SJSA1 (cell line): Measurements from ENCODE around the gene TCTN1. TPM values are rescaled to one million over a fixed set of nuclear protein-coding genes. Genes with fewer than 3 reads are reported as not detected.

Experiments used
- DNase-seq, 2 experiments: peaks; one replicate each; pipeline ENCODE4 v3.0.0-alpha.2; 2015 to 2020; ENCODE audit warnings: low spot score in 2 of 2, low read depth in 1 of 2
- H3K27ac ChIP-seq: fragments of 250-450 bp; sonication (Bioruptor Pico); 2 replicates; pipeline ENCODE4 v1.5.1; 2020; ENCODE audit warnings: mild to moderate bottlenecking, moderate library complexity
- H3K27me3 ChIP-seq: fragments of 250-450 bp; sonication (Bioruptor Pico); replicated peaks from 2 replicates; pipeline ENCODE4 v1.5.1; 2020; ENCODE audit warnings: mild to moderate bottlenecking, moderate library complexity
- H3K36me3 ChIP-seq: fragments of 250-450 bp; sonication (Bioruptor Pico); 2 replicates; pipeline ENCODE4 v1.5.1; 2020; ENCODE audit warnings: mild to moderate bottlenecking
- H3K4me1 ChIP-seq: fragments of 250-450 bp; sonication (Bioruptor Pico); replicated peaks from 2 replicates; pipeline ENCODE4 v1.6.1; 2021; ENCODE audit warnings: mild to moderate bottlenecking
- H3K4me3 ChIP-seq: fragments of 250-450 bp; sonication (Bioruptor Pico); 2 replicates; pipeline ENCODE4 v1.5.1; 2020; ENCODE audit warnings: mild to moderate bottlenecking
- H3K9me3 ChIP-seq: fragments of 250-450 bp; sonication (Bioruptor Pico); replicated peaks from 2 replicates; pipeline ENCODE4 v1.5.1; 2020; ENCODE audit warnings: mild to moderate bottlenecking
- total RNA-seq: library from RNA; depleted of rRNA; stranded (reverse); fragments of >200 nt; shearing (Covaris generic); gene quantifications from 2 replicates; pipeline ENCODE4 v1.2.3, GENCODE V29; 2014

TCTN1 gene
- total RNA-seq, 1 experiment from 2014 or later: 23.3 TPM

DNA sequence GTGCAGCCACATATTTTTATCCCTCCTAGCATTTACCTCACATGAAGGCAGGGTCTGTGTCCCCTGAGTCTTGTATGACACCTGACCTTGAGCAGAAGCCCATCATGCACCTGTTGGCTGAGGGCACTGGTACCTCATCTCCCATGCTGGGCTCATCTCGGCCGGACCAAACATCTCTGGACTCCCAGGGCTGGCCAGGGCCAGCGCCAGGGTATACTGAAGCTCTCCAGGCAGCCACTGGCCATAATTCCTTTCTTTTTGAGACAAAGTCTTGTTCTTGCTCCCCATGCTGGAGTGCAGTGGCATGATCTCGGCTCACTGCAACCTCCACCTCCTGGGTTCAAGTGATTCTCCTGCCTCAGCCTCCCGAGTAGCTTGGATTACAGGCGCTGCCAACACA lies 53.0 kb downstream of the TCTN1 start:
- Histone ChIP-seq H3K9me3 (no peaks in the 10 kb centered on the region), H3K4me3 (no peak overlapping the region), H3K36me3 (no peaks in the 10 kb centered on the region), H3K4me1 (no peaks in the 10 kb centered on the region), H3K27ac (no peak overlapping the region), H3K27me3 (peaks cover 3% of the 10 kb centered on the region; the same call in 1 of the 2 replicates)
- no peak for DNase-seq

- Histone ChIP-seq H3K36me3 (no peaks in the 10 kb centered on the region), H3K9me3 (no peaks in the 10 kb centered on the region), H3K4me1 (no peaks in the 10 kb centered on the region), H3K27me3 (peaks cover 3% of the 10 kb centered on the region; the same call in 1 of the 2 replicates), H3K27ac (no peak overlapping the region), H3K4me3 (no peak overlapping the region)
- DNase-seq: no peak
These were observed 53.7 kb downstream of the TCTN1 start for GRCh38 chr12:110667671-110668070.

DNA sequence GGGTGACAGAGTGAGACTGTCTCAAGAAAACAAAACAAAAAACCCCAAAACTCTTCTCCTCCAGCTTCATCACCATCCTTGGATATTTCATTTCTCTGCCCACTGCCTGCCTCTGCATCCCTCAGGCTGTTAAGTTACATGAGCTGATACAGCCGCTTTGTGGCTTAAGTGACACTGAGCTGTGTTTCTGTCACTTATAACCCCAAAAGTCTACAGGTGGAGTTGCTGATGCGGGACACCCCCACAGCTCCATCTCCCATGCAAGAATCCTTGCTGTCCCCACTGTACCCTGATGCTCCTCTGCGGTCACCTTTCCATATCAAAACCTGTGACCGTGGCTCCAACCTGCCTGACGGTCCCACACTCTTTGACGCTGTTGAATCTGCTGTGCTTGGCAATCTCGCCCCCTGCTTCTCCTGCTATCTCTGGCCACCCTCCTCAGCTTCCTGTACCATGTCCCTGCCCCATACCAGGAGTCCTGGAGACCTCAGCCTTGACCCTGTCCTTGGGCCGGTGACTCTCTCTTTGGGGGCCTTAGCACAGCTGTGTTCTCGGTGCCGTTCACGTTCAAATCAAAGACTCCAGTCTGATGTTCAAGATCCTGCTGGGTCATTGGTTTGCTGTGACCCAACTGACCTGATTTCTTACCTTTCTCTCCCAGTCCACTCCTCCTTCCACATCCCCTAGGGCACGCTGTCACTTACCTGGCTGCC lies 54.7 kb downstream of the TCTN1 start:
- Histone ChIP-seq H3K9me3 (no peaks in the 10 kb centered on the region), H3K27me3 (peaks cover 1% of the 10 kb centered on the region; the same call in 1 of the 2 replicates), H3K4me1 (no peaks in the 10 kb centered on the region), H3K27ac (no peak overlapping the region), H3K36me3 (no peaks in the 10 kb centered on the region), H3K4me3 (no peak overlapping the region)
- DNase-seq: no peak

DNA sequence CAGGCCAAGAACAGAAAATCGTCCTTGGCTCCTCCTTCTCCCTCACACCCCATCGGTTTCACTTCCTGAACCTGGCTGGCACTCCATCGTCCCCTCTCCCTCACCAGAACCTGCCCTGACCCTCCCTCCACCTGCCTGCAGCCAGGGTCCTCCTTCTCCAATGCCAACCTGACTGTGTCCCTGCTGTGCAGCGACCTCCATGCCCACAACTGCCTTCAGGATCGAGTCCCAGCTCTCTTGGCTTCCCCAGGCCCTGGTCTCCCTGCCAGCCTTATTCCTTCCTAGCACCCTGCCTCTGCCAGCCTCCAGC lies 55.2 kb downstream of the TCTN1 start:
- Histone ChIP-seq H3K27ac (no peak overlapping the region), H3K9me3 (no peaks in the 10 kb centered on the region), H3K4me3 (no peak overlapping the region), H3K36me3 (no peaks in the 10 kb centered on the region), H3K27me3 (no peaks in the 10 kb centered on the region; the same call in 1 of the 2 replicates), H3K4me1 (no peaks in the 10 kb centered on the region)
- DNase-seq: no peak

- Histone ChIP-seq H3K27me3 (no peaks in the 10 kb centered on the region; the same call in 1 of the 2 replicates), H3K27ac (no peak overlapping the region), H3K4me3 (no peak overlapping the region), H3K36me3 (no peaks in the 10 kb centered on the region), H3K9me3 (no peaks in the 10 kb centered on the region), H3K4me1 (no peaks in the 10 kb centered on the region)
- DNase-seq: no peak
These were observed 56.3 kb downstream of the TCTN1 start for GRCh38 chr12:110670161-110670701.

- Histone ChIP-seq H3K36me3 (no peaks in the 10 kb centered on the region), H3K4me1 (no peaks in the 10 kb centered on the region), H3K4me3 (no peak overlapping the region), H3K27me3 (no peaks in the 10 kb centered on the region), H3K27ac (no peak overlapping the region), H3K9me3 (no peaks in the 10 kb centered on the region)
- DNase-seq: no peak
These were observed 62.2 kb downstream of the TCTN1 start for GRCh38 chr12:110676171-110676570.

DNA sequence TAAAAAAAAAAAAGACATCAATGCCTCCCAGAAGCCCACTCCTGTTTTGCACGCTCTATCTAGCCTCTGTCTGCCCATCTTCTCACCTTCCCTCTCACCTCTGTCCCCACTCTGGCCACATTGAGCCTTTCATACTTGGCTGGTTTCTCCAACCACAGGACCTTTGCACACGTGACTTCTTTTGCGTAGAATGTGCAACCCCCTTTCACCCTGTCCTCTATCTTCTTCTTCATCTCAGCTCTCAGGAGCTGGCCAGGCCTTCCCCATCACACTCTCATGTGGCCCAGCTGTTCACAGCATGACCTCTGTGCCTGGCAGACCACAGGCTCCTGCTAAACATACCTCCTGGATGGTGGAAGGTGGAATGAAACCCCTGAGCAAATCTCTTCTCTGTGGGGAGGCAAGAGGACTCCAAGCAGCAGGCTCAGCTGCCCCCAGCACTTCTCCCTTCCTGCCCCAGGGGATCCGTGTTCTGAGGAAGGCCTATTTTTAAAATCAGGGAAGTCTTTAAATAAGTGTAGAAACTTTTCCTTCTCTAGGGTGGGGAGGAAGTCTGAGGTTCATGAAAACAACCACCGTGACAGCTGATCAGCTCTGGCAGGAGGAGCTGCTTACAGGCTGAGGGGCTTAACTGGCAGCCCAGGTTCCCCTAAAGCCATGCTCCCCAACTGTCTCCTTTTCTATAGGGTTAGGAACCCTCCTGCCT lies 63.4 kb downstream of the TCTN1 start:
- Histone ChIP-seq H3K4me1 (no peaks in the 10 kb centered on the region), H3K27ac (no peak overlapping the region), H3K4me3 (no peak overlapping the region), H3K27me3 (no peaks in the 10 kb centered on the region; the same call in 1 of the 2 replicates), H3K36me3 (no peaks in the 10 kb centered on the region), H3K9me3 (no peaks in the 10 kb centered on the region)
- no peak for DNase-seq

- no peak for DNase-seq
- Histone ChIP-seq H3K9me3 (no peaks in the 10 kb centered on the region), H3K27me3 (no peaks in the 10 kb centered on the region; the same call in 1 of the 2 replicates), H3K4me1 (no peaks in the 10 kb centered on the region), H3K27ac (no peak overlapping the region), H3K4me3 (no peak overlapping the region), H3K36me3 (no peaks in the 10 kb centered on the region)
These were observed 64.1 kb downstream of the TCTN1 start for GRCh38 chr12:110677982-110678381.

- Histone ChIP-seq H3K36me3 (no peaks in the 10 kb centered on the region), H3K4me3 (no peak overlapping the region), H3K9me3 (no peaks in the 10 kb centered on the region), H3K4me1 (no peaks in the 10 kb centered on the region), H3K27ac (no peak overlapping the region), H3K27me3 (peaks cover 3% of the 10 kb centered on the region; the same call in 1 of the 2 replicates)
- no peak for DNase-seq
These were observed 65.3 kb downstream of the TCTN1 start for GRCh38 chr12:110679201-110679600.

DNA sequence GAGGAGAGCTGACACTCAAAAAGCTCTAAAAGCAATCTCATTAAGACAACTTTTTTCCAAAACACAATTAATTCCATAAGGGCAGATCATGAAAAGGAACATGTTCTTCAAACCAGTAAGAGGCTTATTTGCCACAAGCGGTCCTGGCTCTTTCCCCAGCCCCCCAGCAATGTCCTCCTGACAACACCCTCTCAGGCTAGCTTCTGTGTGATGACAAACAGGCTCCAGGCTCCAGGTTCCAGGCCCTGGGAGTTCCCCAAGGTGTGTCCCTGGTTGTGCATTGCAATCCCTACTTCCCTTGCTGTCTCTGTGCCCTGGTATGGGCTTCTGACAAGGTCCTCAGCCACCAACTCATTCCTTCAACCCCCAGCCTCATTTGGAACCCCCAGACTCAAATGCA lies 66.1 kb downstream of the TCTN1 start:
- H3K4me3 ChIP-seq: no peak overlapping the region
- no peaks in the 10 kb centered on the region; the same call in 1 of the 2 replicates for H3K9me3 ChIP-seq
- no peak for DNase-seq
- no peak overlapping the region for H3K27ac ChIP-seq
- peaks cover 3% of the 10 kb centered on the region; the same call in 1 of the 2 replicates for H3K27me3 ChIP-seq
- no peaks in the 10 kb centered on the region for H3K4me1 ChIP-seq
- H3K36me3 ChIP-seq: no peaks in the 10 kb centered on the region

DNA sequence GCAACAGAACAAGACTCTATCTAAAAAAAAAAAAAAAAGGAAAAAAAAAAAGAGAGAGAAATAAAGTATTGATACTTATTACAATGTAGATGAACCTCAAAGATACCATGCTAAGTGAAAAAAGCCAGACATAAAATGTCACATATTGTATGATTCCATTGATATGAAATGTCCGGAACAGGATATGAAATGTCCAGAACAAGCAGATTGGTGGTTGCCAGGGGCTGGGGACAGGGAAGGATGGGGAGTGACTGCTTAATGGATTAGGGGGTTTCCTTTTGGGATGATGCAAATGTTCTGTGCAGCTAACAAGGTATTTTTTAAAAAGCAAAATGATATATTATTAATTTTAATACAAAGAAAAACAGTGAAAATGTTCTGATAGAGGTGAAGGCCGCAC lies 70.0 kb downstream of the TCTN1 start:
- Histone ChIP-seq H3K27ac (no peak overlapping the region), H3K9me3 (no peaks in the 10 kb centered on the region; the same call in 1 of the 2 replicates), H3K4me1 (peaks cover 5% of the 10 kb centered on the region), H3K27me3 (peaks cover 18% of the 10 kb centered on the region), H3K36me3 (no peaks in the 10 kb centered on the region), H3K4me3 (no peak overlapping the region)
- no peak for DNase-seq

DNA sequence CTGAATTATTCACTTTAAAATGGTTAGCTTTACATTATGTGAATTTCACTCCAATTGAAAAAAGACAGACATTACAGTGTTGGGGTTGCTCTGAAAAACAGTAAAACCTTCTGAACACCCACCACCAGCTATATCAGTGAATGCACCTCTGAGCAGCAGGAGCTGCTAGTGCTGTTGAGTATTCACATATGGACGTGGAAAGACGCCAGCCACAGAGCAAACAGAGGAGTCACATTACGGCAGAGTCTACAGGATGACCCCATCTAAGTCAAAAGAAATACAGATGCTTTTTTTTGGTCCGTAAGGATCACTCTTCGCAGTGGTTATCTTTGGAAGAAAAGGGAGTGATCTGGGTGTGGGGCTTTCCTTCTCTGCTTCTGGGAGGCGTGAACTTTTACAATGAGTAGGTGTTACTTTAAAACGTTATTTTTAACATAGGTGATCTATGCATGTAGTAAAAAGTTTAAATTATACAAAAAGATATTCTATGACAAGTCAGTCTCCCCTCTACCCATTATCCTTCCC lies 70.4 kb downstream of the TCTN1 start:
- Histone ChIP-seq H3K4me1 (peaks cover 5% of the 10 kb centered on the region), H3K4me3 (no peak overlapping the region), H3K27me3 (peaks cover 20% of the 10 kb centered on the region), H3K27ac (no peak overlapping the region), H3K9me3 (no peaks in the 10 kb centered on the region; the same call in 1 of the 2 replicates), H3K36me3 (no peaks in the 10 kb centered on the region)
- no peak for DNase-seq

DNA sequence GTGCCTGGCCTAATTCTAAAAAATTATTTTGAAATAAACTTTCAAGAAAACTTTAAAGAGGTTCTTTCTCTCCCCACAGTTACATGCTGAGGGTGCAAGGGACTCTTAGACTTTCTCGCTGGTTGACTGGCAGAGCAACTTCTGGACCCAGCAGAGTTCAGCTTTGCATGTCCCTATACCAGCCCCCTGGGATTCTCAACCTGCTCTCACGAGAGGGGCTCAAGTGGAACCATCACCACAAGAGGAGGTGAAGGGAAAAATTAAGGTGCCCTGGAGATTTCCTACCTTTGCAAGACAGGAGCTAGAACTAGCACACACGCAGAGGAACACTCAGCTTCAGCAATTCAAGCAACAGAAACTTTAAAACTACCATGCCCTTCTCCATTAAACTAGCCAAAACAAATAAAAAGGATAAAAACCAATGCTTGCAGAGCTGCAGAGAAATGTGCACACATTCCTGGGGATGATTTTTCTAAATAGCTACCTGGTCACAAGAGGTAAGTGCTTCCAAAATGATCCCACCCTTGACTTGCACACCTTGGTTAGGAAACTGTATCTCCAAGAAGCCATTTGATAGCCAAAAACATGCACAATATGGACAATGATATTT lies 72.5 kb downstream of the TCTN1 start:
- no peak for DNase-seq
- Histone ChIP-seq H3K4me3 (no peak overlapping the region), H3K36me3 (no peaks in the 10 kb centered on the region), H3K4me1 (peaks cover 5% of the 10 kb centered on the region), H3K27ac (no peak overlapping the region), H3K27me3 (peaks cover 27% of the 10 kb centered on the region), H3K9me3 (no peaks in the 10 kb centered on the region; the same call in 1 of the 2 replicates)
